Left lung (tissue), 10 donors: ENCODE results near the gene ATXN7. TPM values are rescaled to one million over a fixed set of nuclear protein-coding genes. Genes with fewer than 3 reads are reported as not detected.
A peak's percentile ranks its signal among the peaks of the same experiment; 100 is the strongest.

Source experiments
- ATAC-seq: fragments of 200-7000 bp; cut with Tn5 transposase; one replicate; pipeline ENCODE4 v1.9.1; 2020; ENCODE audit warnings: moderate library complexity
- DNase-seq, 4 donors: peaks; one replicate each; pipeline ENCODE4 v3.0.0-alpha.2; 2013 to 2020
- H3K27ac ChIP-seq, 2 donors: fragments of 200-600 bp; sonication (generic) in 1 of 2; one replicate each; pipeline versions ENCODE4 v1.5.0 to v1.8.0; 2020 to 2021
- H3K27me3 ChIP-seq, 2 donors: fragments of 200-600 bp; sonication (generic) in 1 of 2; one replicate each; pipeline versions ENCODE4 v1.5.0 to v1.8.0; 2020 to 2021
- H3K36me3 ChIP-seq, 2 donors: fragments of 200-600 bp; sonication (generic) in 1 of 2; one replicate each; pipeline versions ENCODE4 v1.5.0 to v1.8.0; 2020 to 2021
- H3K4me1 ChIP-seq, 2 donors: fragments of 200-600 bp; one replicate each; pipeline ENCODE4 v1.8.0; 2021
- H3K4me3 ChIP-seq, 2 donors: fragments of 200-600 bp; sonication (generic) in 1 of 2; one replicate each; pipeline versions ENCODE4 v1.5.0 to v1.8.0; 2020 to 2021; ENCODE audit warnings: mild to moderate bottlenecking in 1 of 2
- H3K9me3 ChIP-seq, 2 donors: fragments of 200-600 bp; sonication (generic) in 1 of 2; one replicate each; pipeline versions ENCODE4 v1.5.0 to v1.8.0; 2020 to 2021
- intact Hi-C, 2 donors: fragments of 100-400 bp; cut with DNase I; formaldehyde crosslinking; loops; one replicate each; pipeline versions ENCODE4 v1.11.2 to v1.14.2; 2022
- polyA plus RNA-seq, 6 donors: library from polyadenylated mRNA; unstranded; fragments of 120-200 nt; gene quantifications; one replicate each; pipeline ENCODE4 v1.2.1, GENCODE V29; 2013; ENCODE audit not compliant: insufficient read length in 6 of 6
- total RNA-seq, 2 donors: library from RNA; stranded (reverse); fragmentation: NEBNext Ultra II Directional; extraction: Animal tissue kit (Norgen Biotek cat#: 25700); gene quantifications; one replicate each; pipeline ENCODE4 v1.2.1, GENCODE V29; 2021
- TF ChIP-seq, protein P1 (sequence below), 2 donors: fragments of 200-600 bp; sonication (generic) in 1 of 2; IDR thresholded peaks; one replicate each; pipeline versions ENCODE4 v1.5.0 to v1.8.0; 2021; ENCODE audit warnings: antibody characterized with exemption in 2 of 2
- donor health status: DM: no; HTN: yes; CAD: no.
- donor health status: DM: no; HTN: no; CAD: no.

Gene ATXN7
- total and polyA plus RNA-seq, 8 donors, result 23.4 to 32.5 (median 26.0) TPM

DNA sequence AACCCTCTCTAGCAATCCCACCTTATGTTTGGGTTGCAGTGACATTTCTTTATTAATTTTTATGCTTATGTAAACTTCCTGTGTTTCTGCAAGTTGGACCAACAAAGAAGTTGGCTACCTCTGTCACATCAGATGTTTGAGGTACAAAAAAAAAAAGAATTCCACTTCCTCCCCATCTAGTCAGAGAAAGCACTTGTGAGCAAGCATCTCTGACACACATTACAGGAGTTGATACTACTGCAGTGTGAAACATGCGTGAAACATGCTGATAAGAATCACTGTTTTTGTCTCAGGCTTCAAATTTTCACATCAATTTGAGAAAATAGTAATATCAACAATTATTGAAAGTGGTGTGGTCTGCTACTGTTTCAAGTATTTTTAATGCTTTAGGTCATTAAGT lies 47.2 kb downstream of the ATXN7 start:
- no peak for DNase-seq
- H3K27ac ChIP-seq, result peak overlapping the region; percentile 98 to 99
- TF ChIP-seq, protein P1, sequence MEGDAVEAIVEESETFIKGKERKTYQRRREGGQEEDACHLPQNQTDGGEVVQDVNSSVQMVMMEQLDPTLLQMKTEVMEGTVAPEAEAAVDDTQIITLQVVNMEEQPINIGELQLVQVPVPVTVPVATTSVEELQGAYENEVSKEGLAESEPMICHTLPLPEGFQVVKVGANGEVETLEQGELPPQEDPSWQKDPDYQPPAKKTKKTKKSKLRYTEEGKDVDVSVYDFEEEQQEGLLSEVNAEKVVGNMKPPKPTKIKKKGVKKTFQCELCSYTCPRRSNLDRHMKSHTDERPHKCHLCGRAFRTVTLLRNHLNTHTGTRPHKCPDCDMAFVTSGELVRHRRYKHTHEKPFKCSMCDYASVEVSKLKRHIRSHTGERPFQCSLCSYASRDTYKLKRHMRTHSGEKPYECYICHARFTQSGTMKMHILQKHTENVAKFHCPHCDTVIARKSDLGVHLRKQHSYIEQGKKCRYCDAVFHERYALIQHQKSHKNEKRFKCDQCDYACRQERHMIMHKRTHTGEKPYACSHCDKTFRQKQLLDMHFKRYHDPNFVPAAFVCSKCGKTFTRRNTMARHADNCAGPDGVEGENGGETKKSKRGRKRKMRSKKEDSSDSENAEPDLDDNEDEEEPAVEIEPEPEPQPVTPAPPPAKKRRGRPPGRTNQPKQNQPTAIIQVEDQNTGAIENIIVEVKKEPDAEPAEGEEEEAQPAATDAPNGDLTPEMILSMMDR (IDR thresholded peaks at IDR 0.05), result no peak
- no peaks in the 10 kb centered on the region for H3K9me3 ChIP-seq
- intact Hi-C loops, result no loop called here
- H3K4me3 ChIP-seq, result peak overlapping the region in 1 of 2 donors; percentile 61
- H3K36me3 ChIP-seq, result peaks cover 0 to 14% of the 10 kb centered on the region in 2 donors
- peaks cover 14 to 47% of the 10 kb centered on the region in 2 donors for H3K4me1 ChIP-seq
- no peak for ATAC-seq
- H3K27me3 ChIP-seq, result no peaks in the 10 kb centered on the region

DNA sequence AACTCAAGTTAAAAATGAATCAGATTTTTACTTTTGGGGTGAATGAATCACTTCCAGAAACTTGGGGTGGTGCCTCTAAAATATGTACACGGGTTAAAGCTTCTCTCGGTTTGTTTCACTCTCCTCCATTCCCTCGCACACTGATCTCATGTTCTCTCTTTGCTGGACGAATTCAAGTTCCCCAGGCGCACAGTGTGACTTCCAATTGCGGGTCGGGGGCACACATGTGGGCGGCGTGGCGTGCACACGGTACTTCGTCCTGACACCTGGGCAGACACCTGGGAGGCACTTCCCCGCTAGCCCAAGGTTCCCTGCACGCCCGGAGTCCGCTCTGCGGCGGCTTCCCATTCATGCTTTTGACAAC lies 47.8 kb downstream of the ATXN7 start:
- H3K9me3 ChIP-seq, result no peaks in the 10 kb centered on the region
- DNase-seq, result no peak
- intact Hi-C loops, result no loop called here

DNA sequence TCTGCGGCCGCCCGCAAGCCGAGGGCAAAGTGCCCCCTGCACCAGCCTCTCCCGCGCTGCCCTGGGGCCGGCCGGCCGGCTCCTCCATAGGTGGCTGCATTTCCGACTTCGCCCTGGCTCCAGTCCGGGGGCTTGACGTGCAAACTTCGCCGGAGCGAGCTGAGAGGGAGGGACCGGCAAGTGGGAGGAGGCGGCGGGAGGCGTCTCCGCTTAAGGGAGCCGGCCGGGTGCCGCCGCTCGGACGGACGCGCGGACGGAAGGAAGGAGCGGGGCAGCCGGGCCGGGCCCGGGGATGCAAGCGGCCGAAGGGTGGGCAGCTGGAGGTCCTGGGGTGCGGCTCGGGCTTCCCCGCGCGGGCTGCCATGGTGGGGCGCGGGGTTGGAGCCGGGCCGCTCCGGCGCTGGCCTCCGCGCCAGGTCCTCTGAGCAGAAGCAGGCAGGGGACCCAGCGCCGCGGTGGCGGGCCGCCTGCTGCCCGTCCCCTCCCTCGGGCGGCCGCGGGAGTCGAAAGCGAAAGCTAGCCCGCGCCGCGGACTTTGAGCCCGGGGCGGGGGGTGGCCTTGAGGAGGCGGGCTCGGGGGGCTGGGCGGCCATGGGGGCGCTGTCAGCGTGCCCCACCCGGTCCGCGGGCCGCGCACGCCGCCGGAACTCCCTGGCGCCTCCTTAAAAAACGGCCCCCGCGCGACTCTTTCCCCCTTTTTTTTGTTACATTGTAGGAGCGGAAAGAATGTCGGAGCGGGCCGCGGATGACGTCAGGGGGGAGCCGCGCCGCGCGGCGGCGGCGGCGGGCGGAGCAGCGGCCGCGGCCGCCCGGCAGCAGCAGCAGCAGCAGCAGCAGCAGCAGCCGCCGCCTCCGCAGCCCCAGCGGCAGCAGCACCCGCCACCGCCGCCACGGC lies 48.5 kb downstream of the ATXN7 start, which contains the start of gene SCAANT1:
TSS of gene SCAANT1 (minus strand) at position 511 of the 895 bp plus-strand sequence.
- DNase-seq (peak; percentile 87 to 96 (median 93)), ATAC-seq (peak; percentile 88)
- peak within 1 kb of the TSS; percentile 61 to 75 for H3K4me3 ChIP-seq
- peaks cover 14 to 47% of the 10 kb centered on the region in 2 donors for H3K4me1 ChIP-seq
- intact Hi-C loops, result no loop called here
- peak within 1 kb of the TSS; percentile 98 to 99 for H3K27ac ChIP-seq
- peaks cover 0 to 27% of the 10 kb centered on the region in 2 donors for H3K36me3 ChIP-seq
- no peaks in the 10 kb centered on the region for H3K27me3 ChIP-seq
- H3K9me3 ChIP-seq, result no peaks in the 10 kb centered on the region
- TF ChIP-seq, protein P1 (IDR thresholded peaks at IDR 0.05), result peak in 1 of 2 donors; percentile 6

More for the DNA sequence above, 47.8 kb downstream of the ATXN7 start:
- Histone ChIP-seq H3K36me3 (peaks cover 0 to 20% of the 10 kb centered on the region in 2 donors), H3K27me3 (no peaks in the 10 kb centered on the region), H3K27ac (peak overlapping the region; percentile 98 to 99), H3K4me3 (peak overlapping the region; percentile 61 to 75), H3K4me1 (peaks cover 14 to 47% of the 10 kb centered on the region in 2 donors)
- TF ChIP-seq, protein P1 (IDR thresholded peaks at IDR 0.05), result no peak
- no peak for ATAC-seq

DNA sequence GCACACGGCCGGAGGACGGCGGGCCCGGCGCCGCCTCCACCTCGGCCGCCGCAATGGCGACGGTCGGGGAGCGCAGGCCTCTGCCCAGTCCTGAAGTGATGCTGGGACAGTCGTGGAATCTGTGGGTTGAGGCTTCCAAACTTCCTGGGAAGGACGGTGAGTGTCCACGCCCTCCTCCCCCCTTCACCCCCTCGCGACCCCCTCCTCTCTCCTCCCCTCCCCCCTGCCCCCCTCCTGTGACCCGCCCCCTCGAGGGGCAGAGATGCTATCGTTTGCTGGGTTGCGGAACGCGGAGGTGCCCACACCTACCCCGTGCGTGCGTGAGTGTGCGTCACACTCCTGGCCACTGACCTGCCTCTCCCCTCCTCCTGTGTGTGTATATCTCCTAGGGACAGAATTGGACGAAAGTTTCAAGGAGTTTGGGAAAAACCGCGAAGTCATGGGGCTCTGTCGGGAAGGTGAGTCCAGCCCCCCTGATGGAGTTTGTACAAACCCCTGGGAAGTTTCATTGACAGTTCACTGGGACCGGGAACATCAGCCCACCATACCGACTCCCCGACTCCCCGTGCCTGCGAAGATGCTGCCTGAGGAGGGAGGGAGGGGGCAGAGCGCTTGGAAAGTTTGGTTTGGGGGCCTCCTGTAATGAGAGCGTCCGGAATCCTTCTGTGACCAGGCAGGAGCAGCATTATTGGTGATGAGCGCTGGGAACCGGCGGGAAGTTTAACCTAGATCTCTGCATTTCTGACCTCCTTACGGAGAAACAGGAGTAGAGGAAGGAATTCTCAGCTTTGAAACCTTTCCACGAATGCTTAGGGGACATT lies 49.3 kb downstream of the ATXN7 start:
- no peaks in the 10 kb centered on the region for H3K27me3 ChIP-seq
- ATAC-seq (peak; percentile 46), DNase-seq (peak in 3 of 4 donors; percentile 70 to 82 (median 70))
- TF ChIP-seq, protein P1 (IDR thresholded peaks at IDR 0.05), result no peak
- peaks cover 14 to 47% of the 10 kb centered on the region in 2 donors for H3K4me1 ChIP-seq
- H3K36me3 ChIP-seq, result peaks cover 0 to 35% of the 10 kb centered on the region in 2 donors
- peak overlapping the region; percentile 61 to 75 for H3K4me3 ChIP-seq
- no peaks in the 10 kb centered on the region for H3K9me3 ChIP-seq
- intact Hi-C loops, result no loop called here
- peak overlapping the region; percentile 98 to 99 for H3K27ac ChIP-seq
